Activated CD4-positive, alpha-beta T cell treated with anti-CD3 and anti-CD28 coated beads, Interleukin-2, amount 10 ng/mL, durations not matched to agents 7 days and 5 days (primary cell): ENCODE data around the gene CR1. TPM values are rescaled to one million over a fixed set of nuclear protein-coding genes. Genes with fewer than 3 reads are reported as not detected.

Experiments used
- CTCF ChIA-PET: fragments of 350-600 bp; sonication (Branson Sonifier 250); formaldehyde crosslinking; loops from one replicate; lab custom pipeline; 2021; ENCODE audit warnings: antibody characterized with exemption; lab: Charles Lee
- POLR2A ChIA-PET: fragments of 350-600 bp; sonication (Branson Sonifier 250); formaldehyde crosslinking; loops from one replicate; lab custom pipeline; 2021; ENCODE audit warnings: antibody characterized with exemption; lab: Charles Lee
- DNase-seq: peaks from one replicate; pipeline ENCODE4 v3.0.0-alpha.2; 2020
- H3K27ac Mint-ChIP-seq: one replicate; pipeline ENCODE4 v1.8.0; 2021; ENCODE audit warnings: mild to moderate bottlenecking, moderate library complexity, mixed read lengths
- H3K27me3 Mint-ChIP-seq: one replicate; pipeline ENCODE4 v1.8.0; 2021; ENCODE audit warnings: mixed read lengths
- H3K36me3 Mint-ChIP-seq: one replicate; pipeline ENCODE4 v1.8.0; 2021; ENCODE audit warnings: low read depth, mixed read lengths
- H3K4me1 Mint-ChIP-seq: one replicate; pipeline ENCODE4 v1.8.0; 2021; ENCODE audit warnings: mixed read lengths
- H3K4me3 Mint-ChIP-seq: one replicate; pipeline ENCODE4 v1.8.0; 2021; ENCODE audit warnings: mild to moderate bottlenecking, moderate library complexity, mixed read lengths
- H3K9me3 Mint-ChIP-seq: one replicate; pipeline ENCODE4 v1.8.0; 2021; ENCODE audit warnings: mixed read lengths
- total RNA-seq, 2 experiments: library from RNA; stranded (reverse); gene quantifications; one replicate each; pipeline ENCODE4 v1.2.3, GENCODE V29; 2021

CR1 gene
- total RNA-seq, 2 experiments from 2014 or later: 0.20 to 0.25 TPM

DNA sequence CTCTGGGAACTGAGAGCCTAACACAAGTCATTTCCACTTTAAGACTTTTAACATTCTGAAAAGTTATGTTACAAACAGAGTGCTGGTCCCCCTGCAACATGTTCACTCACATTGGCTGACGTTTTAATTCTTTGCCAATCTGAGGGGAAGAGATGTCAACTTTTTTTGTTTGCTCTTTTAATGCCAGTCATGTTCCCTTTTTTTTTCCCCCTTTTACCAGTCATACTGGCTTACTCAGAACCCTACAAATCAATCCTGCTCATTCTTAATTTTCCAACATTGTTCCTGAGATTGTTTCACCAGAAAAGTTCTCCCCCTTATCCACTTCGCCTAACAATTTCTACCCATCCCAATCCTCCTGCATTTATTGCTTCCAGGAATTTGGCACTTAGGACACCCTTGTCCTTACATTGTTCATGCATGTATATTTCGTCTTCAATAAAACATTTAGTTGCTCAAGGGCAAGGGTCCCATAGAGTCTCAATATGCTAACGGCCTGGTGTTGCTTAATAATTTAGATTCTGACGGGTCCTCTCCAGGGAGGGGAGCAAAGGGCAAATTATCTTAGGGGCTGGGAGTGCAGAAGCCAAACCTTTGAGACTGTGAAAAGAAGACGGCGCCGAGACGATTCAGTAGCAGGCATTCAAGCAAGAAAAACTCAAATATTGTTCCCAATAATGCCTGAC lies 148.4 kb downstream of the CR1 start:
- Mint-ChIP-seq H3K27ac (no peak overlapping the region), H3K27me3 (peaks cover 29% of the 10 kb centered on the region), H3K9me3 (no peaks in the 10 kb centered on the region), H3K36me3 (no peaks in the 10 kb centered on the region), H3K4me3 (peak overlapping the region; percentile 75), H3K4me1 (peaks cover 12% of the 10 kb centered on the region)
- CTCF ChIA-PET: no interaction called here
- DNase-seq: no peak
- POLR2A ChIA-PET: no interaction called here

GRCh38 chr1:207644852-207645634 lies 149.1 kb downstream of the CR1 start, which contains the start of gene CR1L:
CR1L (plus strand) TSS chr1:207645133; CDS start chr1:207645234, 101 bp downstream.
- H3K27me3 Mint-ChIP-seq: peaks cover 29% of the 10 kb centered on the region
- H3K9me3 Mint-ChIP-seq: no peaks in the 10 kb centered on the region
- ChIA-PET CTCF (no interaction called here), POLR2A (no interaction called here)
- peak; percentile 77 for DNase-seq
- H3K36me3 Mint-ChIP-seq: no peaks in the 10 kb centered on the region
- peak within 1 kb of the TSS; percentile 75 for H3K4me3 Mint-ChIP-seq
- peaks cover 12% of the 10 kb centered on the region for H3K4me1 Mint-ChIP-seq
- no peak within 1 kb of the TSS for H3K27ac Mint-ChIP-seq

DNA sequence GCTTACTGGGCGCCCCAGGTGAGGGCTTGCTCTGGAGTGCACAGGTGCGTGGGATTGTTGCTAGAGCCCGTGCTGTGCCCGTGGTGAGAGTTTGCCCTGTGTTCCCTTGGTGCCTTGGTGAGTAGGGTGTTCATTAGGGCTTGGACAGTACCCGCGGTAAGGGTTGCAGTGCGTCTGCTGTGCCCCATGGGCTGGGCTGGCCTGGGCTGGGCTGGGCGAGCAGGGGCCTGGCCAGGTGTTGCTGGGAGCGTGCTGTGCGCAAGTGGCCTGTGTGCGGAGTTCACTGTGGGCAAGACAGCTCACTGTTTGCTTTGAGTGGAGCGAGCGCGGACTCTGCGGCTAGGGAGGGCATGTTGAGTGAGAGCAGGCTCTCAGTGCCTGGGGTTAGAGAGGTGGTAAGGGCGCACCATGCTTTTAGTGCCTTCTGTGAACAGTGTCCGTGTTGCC lies 149.7 kb downstream of the CR1 start:
- CTCF ChIA-PET: no interaction called here
- H3K9me3 Mint-ChIP-seq: no peaks in the 10 kb centered on the region
- no peak for DNase-seq
- H3K36me3 Mint-ChIP-seq: no peaks in the 10 kb centered on the region
- POLR2A ChIA-PET: no interaction called here
- H3K27me3 Mint-ChIP-seq: peaks cover 29% of the 10 kb centered on the region
- peaks cover 12% of the 10 kb centered on the region for H3K4me1 Mint-ChIP-seq
- peak overlapping the region; percentile 75 for H3K4me3 Mint-ChIP-seq
- H3K27ac Mint-ChIP-seq: no peak overlapping the region

GRCh38 chr1:207646171-207646570 lies 150.2 kb downstream of the CR1 start:
- Mint-ChIP-seq H3K27me3 (peaks cover 29% of the 10 kb centered on the region), H3K4me3 (peak overlapping the region; percentile 75), H3K4me1 (peaks cover 12% of the 10 kb centered on the region), H3K9me3 (no peaks in the 10 kb centered on the region), H3K27ac (no peak overlapping the region), H3K36me3 (no peaks in the 10 kb centered on the region)
- no peak for DNase-seq
- CTCF ChIA-PET: no interaction called here
- POLR2A ChIA-PET: no interaction called here

GRCh38 chr1:207646944-207647579 lies 151.1 kb downstream of the CR1 start:
- Mint-ChIP-seq H3K27ac (no peak overlapping the region), H3K27me3 (peaks cover 27% of the 10 kb centered on the region), H3K9me3 (no peaks in the 10 kb centered on the region), H3K4me3 (no peak overlapping the region), H3K4me1 (peaks cover 12% of the 10 kb centered on the region), H3K36me3 (no peaks in the 10 kb centered on the region)
- ChIA-PET POLR2A (no interaction called here), CTCF (no interaction called here)
- no peak for DNase-seq

- Mint-ChIP-seq H3K4me3 (no peak overlapping the region), H3K9me3 (no peaks in the 10 kb centered on the region), H3K27me3 (peaks cover 25% of the 10 kb centered on the region), H3K27ac (no peak overlapping the region), H3K36me3 (no peaks in the 10 kb centered on the region), H3K4me1 (peaks cover 12% of the 10 kb centered on the region)
- DNase-seq: no peak
- POLR2A ChIA-PET: no interaction called here
- CTCF ChIA-PET: no interaction called here
Observed at GRCh38 chr1:207647671-207648333, 151.8 kb downstream of the CR1 start.

- H3K9me3 Mint-ChIP-seq: no peaks in the 10 kb centered on the region
- no peak for DNase-seq
- peaks cover 21% of the 10 kb centered on the region for H3K27me3 Mint-ChIP-seq
- H3K36me3 Mint-ChIP-seq: no peaks in the 10 kb centered on the region
- peaks cover 12% of the 10 kb centered on the region for H3K4me1 Mint-ChIP-seq
- POLR2A ChIA-PET: no interaction called here
- no peak overlapping the region for H3K4me3 Mint-ChIP-seq
- no peak overlapping the region for H3K27ac Mint-ChIP-seq
- CTCF ChIA-PET: interaction anchor here (1.3 kb wide), 1 partner anchor 29 kb away, joined by 3 read pairs; no protein-coding TSS in a partner anchor
Observed at GRCh38 chr1:207648334-207649209, 152.6 kb downstream of the CR1 start.

GRCh38 chr1:207649210-207649753 lies 153.3 kb downstream of the CR1 start:
- peaks cover 9% of the 10 kb centered on the region for H3K4me1 Mint-ChIP-seq
- no peak for DNase-seq
- POLR2A ChIA-PET: no interaction called here
- peaks cover 17% of the 10 kb centered on the region for H3K27me3 Mint-ChIP-seq
- no peaks in the 10 kb centered on the region for H3K36me3 Mint-ChIP-seq
- CTCF ChIA-PET: interaction anchor here (0.7 to 1.3 kb wide), 3 partner anchors 9 to 365 kb away, joined by 3 read pairs; no protein-coding TSS in a partner anchor
- H3K4me3 Mint-ChIP-seq: no peak overlapping the region
- H3K27ac Mint-ChIP-seq: no peak overlapping the region
- H3K9me3 Mint-ChIP-seq: no peaks in the 10 kb centered on the region

- peaks cover 5% of the 10 kb centered on the region for H3K4me1 Mint-ChIP-seq
- DNase-seq: no peak
- ChIA-PET CTCF (interaction anchor here (0.7 to 1.3 kb wide), 3 partner anchors 10 to 365 kb away, joined by 3 read pairs; no protein-coding TSS in a partner anchor), POLR2A (no interaction called here)
- H3K27ac Mint-ChIP-seq: no peak overlapping the region
- no peak overlapping the region for H3K4me3 Mint-ChIP-seq
- peaks cover 15% of the 10 kb centered on the region for H3K27me3 Mint-ChIP-seq
- no peaks in the 10 kb centered on the region for H3K36me3 Mint-ChIP-seq
- no peaks in the 10 kb centered on the region for H3K9me3 Mint-ChIP-seq
Observed at GRCh38 chr1:207649865-207650580, 154.1 kb downstream of the CR1 start.

- Mint-ChIP-seq H3K9me3 (no peaks in the 10 kb centered on the region), H3K27ac (no peak overlapping the region), H3K4me1 (peaks cover 2% of the 10 kb centered on the region), H3K4me3 (no peak overlapping the region), H3K27me3 (peaks cover 14% of the 10 kb centered on the region), H3K36me3 (no peaks in the 10 kb centered on the region)
- ChIA-PET CTCF (no interaction called here), POLR2A (no interaction called here)
- no peak for DNase-seq
Observed at GRCh38 chr1:207651583-207651982, 155.6 kb downstream of the CR1 start.

DNA sequence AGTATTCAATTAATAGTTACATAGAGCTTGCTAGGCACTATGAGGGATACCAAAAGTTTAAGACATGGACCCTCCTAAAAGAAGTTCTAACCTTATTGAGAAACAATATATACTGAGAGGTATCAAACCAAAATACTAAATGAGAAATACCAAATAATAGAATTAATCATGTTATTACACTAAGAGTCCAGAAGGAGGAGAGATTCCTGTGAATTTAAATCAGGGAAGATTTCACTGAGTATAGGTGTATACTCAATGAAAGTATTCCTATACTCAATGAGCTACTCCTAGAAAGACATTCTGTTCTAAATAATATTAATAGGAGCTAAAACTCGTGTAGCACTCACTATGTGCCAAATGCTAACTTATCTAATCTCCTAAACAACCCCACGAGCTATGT lies 158.4 kb downstream of the CR1 start:
- Mint-ChIP-seq H3K4me1 (no peaks in the 10 kb centered on the region), H3K36me3 (no peaks in the 10 kb centered on the region), H3K9me3 (no peaks in the 10 kb centered on the region), H3K4me3 (no peak overlapping the region), H3K27ac (no peak overlapping the region), H3K27me3 (peaks cover 13% of the 10 kb centered on the region)
- POLR2A ChIA-PET: no interaction called here
- CTCF ChIA-PET: no interaction called here
- no peak for DNase-seq
